Natural killer cell (primary cell): ENCODE results near the gene PRR23E. TPM values are rescaled to one million over a fixed set of nuclear protein-coding genes. Genes with fewer than 3 reads are reported as not detected.

Source experiments
- ATAC-seq, 3 donors: fragments of 150-1000 bp in 2 of 3; fragments of 200-7000 bp in 1 of 3; cut with Tn5 transposase; 1 replicate in 1 of 3; 2 replicates in 2 of 3; pipeline ENCODE4 v1.10.0; 2021; ENCODE audit warnings: mild to moderate bottlenecking in 2 of 3, moderate library complexity in 2 of 3
- DNase-seq, 2 donors: peaks; one replicate each; pipeline versions ENCODE4 v3.0.0 to v3.0.0-alpha.2; 2013 to 2021; ENCODE audit warnings: mixed read lengths in 1 of 2
- H3K27ac ChIP-seq: one replicate; pipeline ENCODE4 v1.5.1; 2013; ENCODE audit warnings: mild to moderate bottlenecking, low read length
- H3K27me3 ChIP-seq: one replicate; pipeline ENCODE4 v1.6.1; 2013; ENCODE audit warnings: low read length; ENCODE audit not compliant: control insufficient read depth, insufficient read depth
- H3K36me3 ChIP-seq: one replicate; pipeline ENCODE4 v1.6.1; 2013; ENCODE audit warnings: low read length; ENCODE audit not compliant: control insufficient read depth, insufficient read depth
- H3K4me1 ChIP-seq: one replicate; pipeline ENCODE4 v1.6.1; 2013; ENCODE audit warnings: low read length; ENCODE audit not compliant: control insufficient read depth, insufficient read depth
- H3K4me3 ChIP-seq: one replicate; pipeline ENCODE4 v1.5.1; 2013; ENCODE audit warnings: low read length
- H3K9me3 ChIP-seq: one replicate; pipeline ENCODE4 v1.6.1; 2013; ENCODE audit warnings: low read length; ENCODE audit not compliant: control insufficient read depth, insufficient read depth
- H3K27ac Mint-ChIP-seq, 2 donors: one replicate each; pipeline ENCODE4 v1.8.0; 2022; ENCODE audit warnings: mild to moderate bottlenecking in 2 of 2, mixed read lengths in 2 of 2, moderate library complexity in 1 of 2
- H3K27me3 Mint-ChIP-seq, 2 donors: one replicate each; pipeline ENCODE4 v1.8.0; 2022; ENCODE audit warnings: low read depth in 2 of 2, mixed read lengths in 2 of 2
- H3K36me3 Mint-ChIP-seq: one replicate; pipeline ENCODE4 v1.8.0; 2022; ENCODE audit warnings: mixed read lengths
- H3K4me1 Mint-ChIP-seq, 2 donors: one replicate each; pipeline ENCODE4 v1.8.0; 2022; ENCODE audit warnings: mixed read lengths in 2 of 2
- H3K4me3 Mint-ChIP-seq: one replicate; pipeline ENCODE4 v1.8.0; 2022; ENCODE audit warnings: mild to moderate bottlenecking, moderate library complexity, mixed read lengths
- H3K9me3 Mint-ChIP-seq, 2 donors: one replicate each; pipeline ENCODE4 v1.8.0; 2022; ENCODE audit warnings: mixed read lengths in 2 of 2
- CTCF ChIP-seq: fragments of 200-600 bp; IDR thresholded peaks from one replicate; pipeline ENCODE4 v1.8.0; 2022; ENCODE audit warnings: antibody characterized with exemption
- WGBS: methylation state at CpG from one replicate; pipeline ENCODE4 v1.1.7; 2013; ENCODE audit warnings: missing lambda C conversion rate; ENCODE audit not compliant: insufficient coverage; 5-methylcytosine and 5-hydroxymethylcytosine counted together
- intact Hi-C: fragments of 100-400 bp; cut with micrococcal nuclease; formaldehyde crosslinking; loops from one replicate; pipeline ENCODE4 v1.14.2; 2022
- total RNA-seq, 4 donors: library from RNA; stranded (reverse); fragments of 120-200 nt in 1 of 4; gene quantifications; one replicate each; pipeline versions ENCODE4 v1.2.3 to v1.2.4, GENCODE V29; 2013 to 2022

Gene PRR23E
- total RNA-seq, result not detected
- not detected for total RNA-seq (2013)

- Histone ChIP-seq H3K36me3 (no peaks in the 10 kb centered on the region), H3K4me1 (no peaks in the 10 kb centered on the region), H3K9me3 (peaks cover 8% of the 10 kb centered on the region), H3K27me3 (peaks cover 6% of the 10 kb centered on the region), H3K27ac (no peak within 1 kb of the TSS), H3K4me3 (no peak within 1 kb of the TSS)
- Mint-ChIP-seq H3K27ac (no peak within 1 kb of the TSS), H3K4me1 (no peaks in the 10 kb centered on the region), H3K9me3 (no peaks in the 10 kb centered on the region), H3K27me3 (peaks cover 22 to 34% of the 10 kb centered on the region in 2 donors), H3K4me3 (no peak within 1 kb of the TSS), H3K36me3 (no peaks in the 10 kb centered on the region)
- TF ChIP-seq CTCF, result no peak
- no peak for DNase-seq
- intact Hi-C loops, result no loop called here
- ATAC-seq, result no peak
- WGBS, result 95% methylated on average over 31 of the region's 31 CpGs
Observed at GRCh38 chr3:127192576-127193232, at the start of gene PRR23E. Gene PRR23E, plus strand, starts transcription at chr3:127193131. Its CDS starts 3,555 bp downstream, at chr3:127196686.

- peaks cover 0 to under 1% of the 10 kb centered on the region in 2 donors for H3K27me3 Mint-ChIP-seq
- H3K27ac Mint-ChIP-seq, result no peak overlapping the region
- Histone ChIP-seq H3K9me3 (no peaks in the 10 kb centered on the region), H3K4me3 (no peak overlapping the region), H3K27ac (no peak overlapping the region), H3K4me1 (no peaks in the 10 kb centered on the region), H3K36me3 (no peaks in the 10 kb centered on the region), H3K27me3 (no peaks in the 10 kb centered on the region)
- ATAC-seq, result no peak
- no peak overlapping the region for H3K4me3 Mint-ChIP-seq
- no peaks in the 10 kb centered on the region for H3K9me3 Mint-ChIP-seq
- H3K4me1 Mint-ChIP-seq, result no peaks in the 10 kb centered on the region
- no peaks in the 10 kb centered on the region for H3K36me3 Mint-ChIP-seq
- no peak for DNase-seq
- TF ChIP-seq CTCF, result no peak
- 100% methylated on average over 2 of the region's 2 CpGs for WGBS
- intact Hi-C loops, result no loop called here
Observed at GRCh38 chr3:127143172-127143571, 49.8 kb upstream of the PRR23E start.

GRCh38 chr3:127144631-127145030, 48.3 kb upstream of the PRR23E start:
- no peaks in the 10 kb centered on the region for H3K9me3 Mint-ChIP-seq
- 83% methylated on average over 6 of the region's 6 CpGs for WGBS

More at GRCh38 chr3:127144631-127145030, 48.3 kb upstream of the PRR23E start:
- H3K36me3 Mint-ChIP-seq, result no peaks in the 10 kb centered on the region
- Histone ChIP-seq H3K36me3 (no peaks in the 10 kb centered on the region), H3K4me3 (no peak overlapping the region), H3K27ac (no peak overlapping the region), H3K4me1 (no peaks in the 10 kb centered on the region), H3K9me3 (no peaks in the 10 kb centered on the region), H3K27me3 (no peaks in the 10 kb centered on the region)
- TF ChIP-seq CTCF, result no peak
- no peaks in the 10 kb centered on the region for H3K27me3 Mint-ChIP-seq
- no peak overlapping the region for H3K4me3 Mint-ChIP-seq
- DNase-seq (no peak), ATAC-seq (no peak)
- H3K4me1 Mint-ChIP-seq, result no peaks in the 10 kb centered on the region
- H3K27ac Mint-ChIP-seq, result no peak overlapping the region
- intact Hi-C loops, result no loop called here
